ENCODE data around the gene IRX2.

GRCh38 chr5:2714805-2715204, 36.7 kb downstream of the IRX2 start:
- no peak for TF ChIP-seq GATA2 (IDR thresholded peaks at IDR 0.05; ENCODE audit: low read depth, low read length)
- TF ChIP-seq GATA3 (IDR thresholded peaks at IDR 0.05; ENCODE audit: low read depth, low read length) = no peak
